Right ventricle myocardium inferior (tissue), 1 donor: ENCODE measurements around the gene HIPK3. TPM values are rescaled to one million over a fixed set of nuclear protein-coding genes. Genes with fewer than 3 reads are reported as not detected.
"Not testable (repeated sequence)": the region's sequence is repeated elsewhere in the genome, so short reads cannot be mapped to it uniquely, and the experiment has no call there.

Source experiments
- ATAC-seq: fragments of 200-7000 bp; cut with Tn5 transposase; one replicate; pipeline ENCODE4 v1.9.1; 2020; ENCODE audit warnings: mild to moderate bottlenecking, moderate library complexity
- DNase-seq: peaks from one replicate; pipeline ENCODE4 v3.0.0; 2021; ENCODE audit errors: missing footprints
- intact Hi-C: fragments of 100-400 bp; cut with DNase I; formaldehyde crosslinking; loops from one replicate; pipeline ENCODE4 v1.11.0; 2022
- long read RNA-seq: library from polyadenylated mRNA; unstranded; transcript quantifications from one replicate; pipeline ENCODE4 v2.0.0, GENCODE V29; 2021
- total RNA-seq: library from RNA; stranded (reverse); fragmentation: NEBNext Ultra II Directional; extraction: Animal tissue kit (Norgen Biotek cat#: 25700); gene quantifications from one replicate; pipeline ENCODE4 v1.2.1, GENCODE V29; 2021
- donor health status: DM: no; HTN: yes; CAD: no; lungs with severe emphysema.

HIPK3 gene
- total RNA-seq = 285 TPM
- long read RNA-seq, full-length matches to known transcripts = 4 of 21 reads
- long read RNA-seq, partial matches to known transcripts = 16 of 21 reads
- long read RNA-seq, other reads (novel, unspliced or antisense) = 1 of 21 reads

DNA sequence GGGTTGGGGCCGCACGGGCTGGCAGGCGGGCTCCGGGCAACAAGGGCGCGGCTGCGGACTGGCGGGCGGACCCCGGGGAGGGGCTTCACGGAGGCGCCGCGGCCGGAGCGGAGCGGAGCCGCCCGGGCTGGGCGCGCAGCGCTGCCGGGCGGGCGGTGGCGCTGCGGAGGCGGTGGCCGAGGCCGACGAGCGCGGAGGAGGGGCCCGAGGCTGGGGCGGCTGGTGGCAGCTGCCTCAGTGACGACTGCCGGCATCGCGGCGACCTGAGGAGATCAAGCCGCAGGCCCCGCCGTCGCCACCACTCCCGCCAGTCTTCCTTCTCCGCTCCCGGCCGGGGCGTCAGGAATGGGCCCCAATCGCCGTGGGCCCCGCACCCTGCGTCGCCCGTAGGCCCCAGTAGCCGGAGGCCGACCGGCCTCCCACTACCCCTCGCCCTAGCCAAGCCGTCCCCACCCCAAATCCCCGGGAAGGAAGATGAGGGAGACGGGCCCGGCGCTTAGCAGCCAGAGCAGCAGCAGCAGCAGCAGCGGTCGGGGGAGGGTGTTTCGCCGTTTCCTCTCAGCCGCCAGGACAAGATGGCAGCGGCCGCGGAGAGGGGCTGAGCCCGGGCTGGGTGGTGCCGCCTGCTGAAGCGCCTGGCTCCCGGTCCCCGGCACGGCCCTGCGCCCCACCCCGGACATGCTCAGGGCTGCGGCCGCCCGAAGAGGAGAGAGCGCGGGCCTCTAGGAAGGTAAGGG, at the start of gene HIPK3:
Gene HIPK3, plus strand, starts transcription at position 222 of the 737 bp plus-strand sequence.
- intact Hi-C loops = loop anchor here (2.0 to 10.0 kb wide), 2 partner anchors 91 to 437 kb away; no protein-coding TSS in a partner anchor
- ATAC-seq (peak; percentile 92), DNase-seq (peak; percentile 95)

DNA sequence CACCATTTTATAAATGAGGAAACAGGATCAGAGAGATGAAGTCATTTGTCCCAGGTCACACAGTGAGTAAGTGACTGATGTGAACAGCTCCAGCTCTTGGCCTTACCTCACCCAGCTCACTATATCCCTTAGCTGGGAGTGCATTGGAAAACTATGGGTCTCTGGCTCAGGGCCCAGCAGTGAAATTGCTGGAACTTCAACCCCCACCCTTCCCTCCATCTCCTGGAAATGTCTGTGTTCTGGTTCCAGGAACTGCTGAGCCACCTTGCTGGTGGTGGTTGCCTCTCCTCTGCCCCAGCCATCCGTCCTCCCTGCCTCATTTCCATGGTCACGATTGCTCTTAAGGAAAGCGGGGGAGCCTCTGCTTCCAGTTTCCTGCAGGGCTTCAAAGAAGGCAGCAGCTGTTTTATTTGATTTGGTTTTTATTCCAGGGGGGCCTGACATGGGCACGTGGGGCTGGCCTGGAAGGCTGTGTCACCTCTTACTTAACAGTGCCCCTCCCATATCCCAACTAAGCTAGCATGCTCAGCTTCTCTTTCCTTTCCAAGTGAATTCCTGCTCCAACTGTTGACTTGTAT, 49.7 kb upstream of the HIPK3 start:
- peak; percentile 74 for DNase-seq

DNA sequence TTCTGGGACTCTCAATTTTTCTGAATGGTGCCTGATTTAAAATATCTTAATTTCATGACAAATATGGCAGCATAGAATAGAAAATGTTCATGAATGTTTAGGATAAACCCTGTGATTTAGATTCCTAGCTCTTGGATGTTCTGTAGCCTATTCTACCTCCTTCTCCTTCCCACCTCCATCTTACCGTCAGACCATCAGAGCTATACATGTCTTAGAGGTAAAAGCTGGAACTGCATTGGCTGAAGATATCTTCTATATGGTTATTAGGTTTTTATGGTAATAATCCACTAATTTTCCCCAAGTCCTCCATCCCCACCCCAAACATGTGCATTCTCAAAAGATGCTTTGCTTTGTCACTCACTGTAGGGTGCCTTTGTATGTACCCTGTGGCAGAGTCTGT, 49.0 kb upstream of the HIPK3 start:
- ATAC-seq (no peak), DNase-seq (no peak)
- intact Hi-C loops = loop anchor here (5.0 kb wide), 1 partner anchor 639 kb away; no protein-coding TSS in a partner anchor

More for the DNA sequence above, 49.7 kb upstream of the HIPK3 start:
- intact Hi-C loops = loop anchor here (5.0 kb wide), 1 partner anchor 640 kb away; no protein-coding TSS in a partner anchor
- peak; percentile 74 for ATAC-seq

DNA sequence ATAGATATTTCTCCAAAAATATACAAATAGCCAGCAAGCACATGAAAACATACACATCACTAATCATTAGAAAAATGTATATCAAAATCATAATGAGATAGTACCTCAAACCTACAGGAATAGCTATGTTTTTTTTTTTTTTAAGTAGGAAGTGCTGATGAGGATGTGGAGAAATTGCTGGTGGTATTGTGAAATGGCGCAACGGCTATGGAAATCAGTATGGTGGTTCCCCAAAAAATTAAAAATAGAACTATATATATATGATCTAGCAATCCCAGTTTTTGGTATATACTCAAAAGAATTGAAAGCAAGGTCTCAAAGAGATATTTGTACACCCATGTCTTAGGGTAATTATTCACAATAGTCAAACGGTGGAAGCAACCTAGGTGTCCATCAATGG, 46.0 kb upstream of the HIPK3 start:
- no peak for DNase-seq
- intact Hi-C loops = no loop called here
- ATAC-seq = no peak

DNA sequence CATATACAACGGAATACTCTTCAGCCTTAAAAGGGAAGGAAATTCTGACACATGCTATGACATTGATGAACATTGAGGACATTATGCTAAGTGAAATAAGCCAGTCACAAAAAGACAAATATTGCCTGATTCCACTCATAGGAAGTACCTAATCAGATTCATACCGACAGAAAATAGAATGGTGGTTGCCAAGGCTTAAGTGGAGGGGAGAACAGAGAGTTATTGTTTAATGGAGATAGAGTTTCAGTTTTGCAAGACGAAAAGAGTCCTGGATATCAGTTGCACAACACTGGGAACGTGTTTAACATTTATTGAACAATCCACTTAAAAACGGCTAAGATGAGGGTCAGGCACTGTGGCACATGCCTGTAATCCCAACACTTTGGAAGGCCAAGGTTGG, 45.6 kb upstream of the HIPK3 start:
- DNase-seq (no peak), ATAC-seq (peak; percentile 63)
- intact Hi-C loops = no loop called here

DNA sequence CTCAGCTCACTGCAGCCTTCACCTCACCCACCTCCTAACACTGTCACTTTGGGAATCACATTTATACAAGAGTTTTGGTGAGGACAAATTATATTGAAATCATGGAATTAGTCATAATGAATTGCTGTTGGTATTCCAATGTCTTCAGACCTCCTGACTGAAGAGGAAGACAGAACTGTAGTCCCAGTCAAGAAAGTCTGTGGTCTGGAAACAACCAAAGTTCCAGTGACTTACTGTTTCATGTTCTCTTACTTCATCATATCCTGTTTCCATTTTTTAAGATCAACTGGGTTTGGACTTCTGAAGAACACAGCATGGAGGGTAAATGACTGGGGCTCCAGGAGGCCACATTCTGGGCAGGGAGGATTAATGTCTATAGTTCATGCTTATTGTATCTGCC, 43.0 kb upstream of the HIPK3 start:
- DNase-seq (no peak), ATAC-seq (no peak)
- intact Hi-C loops = no loop called here

DNA sequence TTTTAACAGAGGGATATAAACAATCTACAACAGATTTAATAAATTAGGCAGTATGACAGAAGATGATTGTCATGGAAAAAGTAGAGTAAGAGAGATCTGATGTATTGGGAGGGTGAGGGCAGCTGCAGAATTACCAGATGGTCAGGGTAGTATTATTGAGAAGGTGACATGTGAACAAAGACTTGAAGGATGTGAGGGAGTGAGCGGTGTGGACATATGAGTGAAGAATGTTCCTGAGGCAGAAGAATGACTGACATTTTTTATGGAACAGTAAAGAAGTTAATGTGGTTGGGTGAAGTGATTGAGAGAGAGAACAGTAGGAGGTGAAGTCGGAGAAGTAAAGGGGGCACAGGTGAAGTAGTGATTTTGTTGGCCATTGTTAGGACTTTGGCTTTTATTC, 42.4 kb upstream of the HIPK3 start:
- DNase-seq (no peak), ATAC-seq (no peak)
- intact Hi-C loops = no loop called here

DNA sequence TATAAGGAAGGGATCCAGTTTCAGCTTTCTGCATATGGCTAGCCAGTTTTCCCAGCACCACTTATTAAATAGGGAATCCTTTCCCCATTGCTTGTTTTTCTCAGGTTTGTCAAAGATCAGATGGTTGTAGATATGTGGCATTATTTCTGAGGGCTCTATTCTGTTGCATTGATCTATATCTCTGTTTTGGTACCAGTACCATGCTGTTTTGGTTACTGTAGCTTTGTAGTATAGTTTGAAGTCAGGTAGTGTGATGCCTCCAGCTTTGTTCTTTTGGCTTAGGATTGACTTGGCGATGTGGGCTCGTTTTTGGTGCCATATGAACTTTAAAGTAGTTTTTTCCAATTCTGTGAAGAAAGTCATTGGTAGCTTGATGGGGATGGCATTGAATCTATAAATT, 40.5 kb upstream of the HIPK3 start:
- ATAC-seq, DNase-seq, intact Hi-C loops: not testable (repeated sequence)

DNA sequence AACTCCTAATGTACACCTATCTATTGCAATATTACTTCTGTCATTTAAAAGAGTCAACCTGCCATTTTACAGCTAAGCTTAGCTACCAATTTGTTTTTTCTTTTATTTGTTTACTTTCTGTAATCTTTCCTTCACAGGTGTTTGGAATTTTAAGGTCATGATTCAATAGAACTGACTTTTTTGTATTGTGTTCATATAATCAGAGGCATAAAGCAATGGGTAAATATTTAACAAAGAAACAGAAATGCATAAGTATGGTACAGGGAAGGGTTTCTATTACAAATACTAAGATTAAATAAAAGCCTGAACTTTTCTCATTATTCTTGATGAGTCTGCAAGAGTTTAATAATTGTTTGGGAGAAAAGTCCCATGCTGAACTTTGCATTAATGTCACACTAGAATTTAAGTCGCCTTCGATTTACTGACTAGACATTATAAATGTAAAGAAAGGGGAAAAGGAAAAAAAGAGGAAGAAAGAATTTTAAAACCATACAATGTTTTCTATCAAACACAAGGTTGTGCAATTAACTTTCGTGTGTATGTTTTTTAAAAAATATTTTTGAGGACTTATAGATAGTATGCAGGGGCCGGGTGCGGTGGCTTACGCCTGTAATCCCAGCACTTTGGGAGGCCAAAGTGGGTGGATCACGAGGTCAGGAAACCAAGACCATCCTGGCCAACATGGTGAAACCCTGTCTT, 35.0 kb upstream of the HIPK3 start:
- DNase-seq (no peak), ATAC-seq (no peak)
- intact Hi-C loops = no loop called here

DNA sequence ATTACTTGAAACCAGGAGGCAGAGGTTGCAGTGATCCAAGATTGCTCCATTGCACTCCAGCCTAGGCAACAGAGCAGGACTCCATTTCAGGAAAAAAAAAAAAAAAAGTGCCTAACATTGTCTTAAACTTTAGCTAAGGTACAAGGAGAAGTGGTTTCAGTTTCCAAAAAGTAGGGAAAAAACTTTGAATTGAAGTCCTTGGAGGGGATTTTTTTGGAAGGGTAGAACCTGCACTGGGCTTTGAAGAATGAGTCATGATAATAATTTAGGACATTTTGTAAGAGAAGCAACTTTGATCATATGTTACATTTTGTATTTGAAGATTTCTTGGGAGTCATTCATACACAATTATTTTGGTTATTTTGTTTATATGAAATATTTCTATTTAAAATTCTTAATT, 31.8 kb upstream of the HIPK3 start:
- no peak for ATAC-seq
- intact Hi-C loops = no loop called here
- DNase-seq = no peak

DNA sequence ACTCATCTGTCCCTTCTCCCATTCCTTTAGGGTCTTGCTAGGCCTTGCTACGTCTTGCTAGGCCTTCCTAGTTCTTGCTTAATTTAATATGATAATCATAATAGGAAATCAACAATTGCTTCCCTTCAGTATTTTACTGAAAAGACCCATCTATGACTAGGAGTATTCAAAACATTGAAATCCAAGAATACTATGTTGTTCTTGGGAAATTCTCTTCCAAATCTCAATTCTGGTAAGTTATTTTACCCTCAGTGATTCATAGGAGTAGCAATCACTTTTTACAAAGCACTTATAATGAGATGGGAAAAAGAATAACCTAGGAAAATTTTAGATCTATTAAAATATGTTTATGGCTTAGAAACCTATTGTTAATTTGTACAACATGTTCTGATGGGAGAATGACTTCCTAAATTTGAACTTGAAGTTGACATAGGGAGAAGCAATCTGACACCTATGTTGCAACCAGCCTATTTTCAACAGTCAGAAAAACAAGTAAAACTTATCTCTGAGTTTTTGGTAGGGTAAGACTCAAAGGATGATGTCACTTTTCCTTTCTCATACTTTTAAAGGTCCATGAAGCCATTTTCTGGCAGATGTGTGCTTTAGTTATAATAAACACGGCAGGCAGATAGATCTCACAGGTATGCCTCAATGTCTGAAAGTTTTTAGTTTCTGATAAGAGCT, 29.5 kb upstream of the HIPK3 start:
- ATAC-seq (peak; percentile 65), DNase-seq (no peak)
- intact Hi-C loops = no loop called here

DNA sequence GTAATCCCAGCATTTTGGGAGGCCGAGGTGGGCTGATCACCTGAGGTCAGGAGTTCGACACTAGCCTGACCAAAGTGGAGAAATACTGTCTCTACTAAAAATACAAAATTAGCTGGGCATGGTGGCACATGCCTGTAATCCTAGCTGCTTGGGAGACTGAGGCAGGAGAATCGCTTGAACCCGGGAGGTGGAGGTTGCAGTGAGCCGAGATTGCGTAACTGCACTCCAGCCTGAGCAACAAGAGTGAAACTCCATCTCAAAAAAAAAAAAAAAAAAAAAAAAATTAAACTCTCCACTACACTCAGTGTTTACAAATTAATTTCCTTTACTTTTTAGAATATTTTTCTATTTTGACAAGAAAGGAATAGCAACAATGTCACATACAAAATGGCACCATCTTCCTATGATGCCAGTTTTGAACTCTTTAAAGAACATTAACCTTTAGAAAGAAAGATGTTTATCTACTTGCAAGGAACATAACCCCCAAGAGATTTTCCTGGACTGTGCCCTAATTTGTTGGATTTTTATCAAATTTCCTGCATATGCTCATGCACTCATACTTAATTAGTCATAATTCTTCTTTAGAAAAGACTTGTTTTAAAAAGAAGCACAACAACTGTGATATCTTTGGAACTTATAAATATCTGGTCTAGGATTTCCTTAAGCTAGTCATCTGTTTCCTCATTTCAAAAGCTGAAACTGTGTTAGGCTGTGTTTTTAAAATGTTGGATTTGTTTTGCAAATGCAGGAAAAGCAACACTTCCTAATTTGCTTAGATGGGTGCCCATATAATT, 22.6 kb upstream of the HIPK3 start:
- intact Hi-C loops = no loop called here
- DNase-seq (no peak), ATAC-seq (no peak)

DNA sequence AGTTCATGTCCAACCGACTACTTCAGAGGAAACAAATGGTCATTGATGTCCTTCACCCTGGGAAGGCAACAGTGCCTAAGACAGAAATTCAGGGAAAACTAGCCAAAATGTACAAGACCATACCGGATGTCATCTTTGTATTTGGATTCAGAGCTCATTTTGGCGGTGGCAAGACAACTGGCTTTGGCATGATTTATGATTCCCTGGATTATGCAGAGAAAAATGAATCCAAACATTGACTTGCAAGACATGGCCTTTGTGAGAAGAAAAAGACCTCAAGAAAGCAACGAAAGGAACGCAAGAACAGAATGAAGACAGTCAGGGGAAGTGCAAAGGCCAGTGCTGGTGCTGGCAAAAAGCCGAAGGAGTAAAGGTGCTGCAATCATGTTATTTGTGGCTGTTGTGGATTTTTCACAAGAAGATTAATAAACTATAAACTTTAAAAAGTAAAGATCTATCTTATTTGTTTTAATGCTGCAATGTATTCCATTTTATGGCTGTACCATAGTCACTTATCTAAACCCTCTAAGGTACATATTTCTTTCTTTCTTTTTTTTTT, 20.1 kb upstream of the HIPK3 start:
- ATAC-seq (no peak), DNase-seq (no peak)
- intact Hi-C loops = no loop called here

DNA sequence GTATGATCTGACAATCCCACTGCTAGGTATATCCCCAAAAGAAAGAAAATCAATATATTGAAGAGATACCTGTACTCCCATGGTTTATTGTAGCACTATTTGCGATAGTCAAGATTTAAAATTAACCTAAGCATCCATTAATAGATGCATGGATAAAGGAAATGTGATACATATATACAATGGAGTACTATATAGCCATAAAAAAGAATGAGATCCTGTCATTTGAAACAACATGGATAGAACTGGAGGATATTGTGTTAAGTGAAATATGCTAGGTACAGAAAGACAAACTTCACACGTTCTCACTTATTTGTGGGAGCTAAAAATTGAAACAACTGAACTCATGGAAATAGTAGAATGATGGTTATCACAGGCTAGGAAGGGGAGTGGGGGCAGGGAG, 14.6 kb upstream of the HIPK3 start:
- intact Hi-C loops = no loop called here
- no peak for DNase-seq
- no peak for ATAC-seq

DNA sequence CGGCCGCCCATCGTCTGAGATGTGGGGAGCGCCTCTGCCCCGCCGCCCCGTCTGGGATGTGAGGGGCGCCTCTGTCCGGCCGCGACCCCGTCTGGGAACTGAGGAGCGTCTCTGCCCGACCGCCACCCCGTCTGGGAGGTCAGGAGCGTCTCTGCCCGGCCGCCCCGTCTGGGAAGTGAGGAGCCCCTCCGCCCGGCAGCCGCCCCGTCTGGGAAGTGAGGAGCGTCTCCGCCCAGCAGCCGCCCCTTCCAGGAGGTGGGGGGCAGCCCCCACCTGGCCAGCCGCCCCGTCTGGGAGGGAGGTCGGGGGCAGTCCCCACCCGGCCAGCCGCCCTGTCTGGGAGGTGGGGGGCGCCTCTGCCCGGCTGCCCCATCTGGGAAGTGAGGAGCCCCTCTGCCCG, 13.5 kb upstream of the HIPK3 start:
- intact Hi-C loops, DNase-seq, ATAC-seq: not testable (repeated sequence)

DNA sequence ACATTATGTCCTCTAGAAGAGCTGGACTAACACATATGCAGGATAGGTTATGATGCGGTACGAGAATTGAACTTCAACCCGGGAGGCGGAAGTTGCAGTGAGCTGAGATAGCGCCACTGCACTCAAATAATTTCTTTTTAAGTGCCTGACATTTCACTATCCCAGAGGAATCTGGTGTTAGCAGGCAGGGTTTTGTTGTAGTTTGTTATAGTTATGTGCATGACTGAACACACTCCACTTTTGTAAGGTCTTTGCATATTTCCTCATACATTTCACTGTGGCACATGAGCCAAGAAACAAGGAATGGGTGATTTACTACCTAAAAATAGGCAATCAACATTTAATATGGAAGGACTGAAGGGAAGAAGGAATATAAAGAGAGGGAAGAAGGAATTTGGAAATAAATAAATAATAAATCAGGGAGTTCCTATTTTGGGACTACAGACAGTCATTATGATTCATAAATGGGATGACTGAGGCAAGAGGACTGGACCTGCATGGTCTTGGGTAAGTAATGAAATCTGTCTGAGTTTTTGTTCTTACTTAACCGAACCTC, 8.7 kb upstream of the HIPK3 start:
- DNase-seq (no peak), ATAC-seq (no peak)
- intact Hi-C loops = no loop called here

DNA sequence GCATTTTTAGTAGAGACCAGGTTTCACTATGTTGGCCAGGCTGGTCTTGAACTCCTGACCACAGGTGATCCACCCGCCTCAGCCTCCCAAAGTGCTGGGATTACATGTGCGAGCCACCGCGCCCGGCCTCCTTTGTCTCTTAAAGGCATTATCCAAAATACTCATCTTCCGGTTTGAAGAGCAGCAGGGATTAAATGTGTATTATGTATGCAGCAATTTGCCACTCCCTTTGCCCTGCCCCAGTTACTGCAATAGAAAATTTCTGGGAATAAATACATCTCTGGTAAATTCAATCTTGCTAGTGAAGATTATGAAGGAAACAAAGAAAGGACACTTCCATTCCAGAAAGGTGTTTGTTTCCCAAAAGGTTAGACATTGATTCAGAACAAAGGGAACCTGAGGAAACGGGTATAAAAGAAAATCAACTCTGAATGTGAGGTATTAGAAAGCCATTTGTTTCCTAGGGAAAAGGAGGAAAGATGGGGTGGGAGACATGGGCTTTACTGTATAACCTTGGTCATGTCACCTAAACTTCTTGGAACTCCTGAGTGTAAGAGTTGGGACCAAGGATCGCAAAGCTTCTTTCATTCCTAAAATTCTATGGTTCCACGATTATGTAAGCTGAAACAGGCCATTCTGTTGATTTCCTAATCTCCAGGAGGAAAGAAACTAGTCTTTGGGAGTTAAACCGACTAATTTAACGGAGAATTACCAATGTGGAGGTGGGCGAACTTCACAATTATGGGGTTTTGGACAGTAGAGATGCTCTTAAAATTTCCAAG, 959 bp upstream of the HIPK3 start:
- ATAC-seq (no peak), DNase-seq (no peak)
- intact Hi-C loops = loop anchor here (2.0 to 10.0 kb wide), 2 partner anchors 89 to 439 kb away; no protein-coding TSS in a partner anchor
